Liver (tissue), 3 donors: ENCODE measurements around the gene ABAT.
A peak's percentile ranks its signal among the peaks of the same experiment; 100 is the strongest.

Experiments
- CTCF ChIP-seq: fragments of 150-350 bp; IDR thresholded peaks from 2 replicates; pipeline ENCODE4 v1.5.1; 2017; ENCODE audit warnings: improper control_type of control experiment, low read depth, low read length; ENCODE audit not compliant: missing input control
- GABPA ChIP-seq, 2 donors: IDR thresholded peaks in 1 of 2; conservative IDR thresholded peaks in 1 of 2; 2 replicates each; pipeline ENCODE4 v1.6.1; 2016; ENCODE audit warnings: antibody characterized with exemption in 2 of 2, mild to moderate bottlenecking in 1 of 2, moderate library complexity in 1 of 2
- RAD21 ChIP-seq, 2 donors: IDR thresholded peaks; 2 replicates each; pipeline ENCODE4 v1.6.1; 2016; ENCODE audit warnings: antibody characterized with exemption in 2 of 2, mild to moderate bottlenecking in 2 of 2
- donor health status: healthy.
- donor health status: healthy.

GRCh38 chr16:8788578-8789172 is 114.3 kb downstream of the ABAT start:
- TF ChIP-seq CTCF: no peak
- TF ChIP-seq GABPA (IDR thresholded peaks at IDR 0.05 in 1 of 2, conservative IDR thresholded peaks at IDR 0.05 in 1 of 2): no peak
- peak in 1 of 2 donors; percentile 61 for TF ChIP-seq RAD21 (IDR thresholded peaks at IDR 0.05)
